HG02571 (cell line): ENCODE results near the gene SAMD8.

ENCODE experiments used
- ATAC-seq: cut with Tn5 transposase; IDR thresholded peaks from one replicate; pipeline ENCODE4 v1.9.1; 2021; ENCODE audit warnings: mild to moderate bottlenecking, moderate library complexity; ENCODE audit not compliant: unreplicated experiment

SAMD8 gene

GRCh38 chr10:75084834-75085384 lies 26.5 kb upstream of the SAMD8 start:
- ATAC-seq = no peak

GRCh38 chr10:75086278-75086934 lies 25.1 kb upstream of the SAMD8 start:
- ATAC-seq = no peak

- ATAC-seq = no peak
Observed at GRCh38 chr10:75088640-75089039, 22.8 kb upstream of the SAMD8 start.

- no peak for ATAC-seq
Observed at GRCh38 chr10:75089634-75090033, 21.8 kb upstream of the SAMD8 start.

GRCh38 chr10:75091146-75091545 lies 20.3 kb upstream of the SAMD8 start:
- no peak for ATAC-seq

GRCh38 chr10:75094465-75094864 lies 17.0 kb upstream of the SAMD8 start:
- no peak for ATAC-seq

GRCh38 chr10:75095631-75096030 lies 15.8 kb upstream of the SAMD8 start:
- ATAC-seq = no peak

GRCh38 chr10:75096749-75097148 lies 14.7 kb upstream of the SAMD8 start:
- ATAC-seq = no peak

GRCh38 chr10:75097666-75098285 lies 13.7 kb upstream of the SAMD8 start:
- no peak for ATAC-seq

GRCh38 chr10:75098902-75099673 lies 12.4 kb upstream of the SAMD8 start:
- ATAC-seq = no peak

- ATAC-seq = peak; percentile 67
Observed at GRCh38 chr10:75099952-75100763, 11.3 kb upstream of the SAMD8 start.

- no peak for ATAC-seq
Observed at GRCh38 chr10:75100764-75101291, 10.6 kb upstream of the SAMD8 start.

- no peak for ATAC-seq
Observed at GRCh38 chr10:75101416-75102251, 9.8 kb upstream of the SAMD8 start.

- ATAC-seq = no peak
Observed at GRCh38 chr10:75102830-75103673, 8.4 kb upstream of the SAMD8 start.

GRCh38 chr10:75103881-75104686 lies 7.4 kb upstream of the SAMD8 start:
- no peak for ATAC-seq

GRCh38 chr10:75104842-75105241 lies 6.6 kb upstream of the SAMD8 start:
- ATAC-seq = no peak

GRCh38 chr10:75105576-75106197 lies 5.8 kb upstream of the SAMD8 start:
- no peak for ATAC-seq

GRCh38 chr10:75106242-75106641 lies 5.2 kb upstream of the SAMD8 start:
- no peak for ATAC-seq
